ENCODE measurements around the gene HRH1. TPM values are rescaled to one million over a fixed set of nuclear protein-coding genes. Genes with fewer than 3 reads are reported as not detected.
"Not testable (repeated sequence)": the region's sequence is repeated elsewhere in the genome, so short reads cannot be mapped to it uniquely, and the experiment has no call there.

HRH1 gene
- total RNA-seq, 2 experiments from 2014 or later, result 0.06 to 0.12 TPM

- peaks cover 35% of the 10 kb centered on the region for H3K27me3 Mint-ChIP-seq
- no peaks in the 10 kb centered on the region for H3K9me3 Mint-ChIP-seq
- H3K27ac Mint-ChIP-seq, result no peak overlapping the region
- H3K4me1 Mint-ChIP-seq, result no peaks in the 10 kb centered on the region
- DNase-seq, result no peak
- no peak overlapping the region for H3K4me3 Mint-ChIP-seq
- H3K36me3 Mint-ChIP-seq, result no peaks in the 10 kb centered on the region
Observed at GRCh38 chr3:11203961-11204360, 49.7 kb downstream of the HRH1 start.

- no peaks in the 10 kb centered on the region for H3K36me3 Mint-ChIP-seq
- H3K27me3 Mint-ChIP-seq, result peaks cover 30% of the 10 kb centered on the region
- no peak for DNase-seq
- H3K4me3 Mint-ChIP-seq, result no peak overlapping the region
- no peaks in the 10 kb centered on the region for H3K4me1 Mint-ChIP-seq
- H3K9me3 Mint-ChIP-seq, result no peaks in the 10 kb centered on the region
- H3K27ac Mint-ChIP-seq, result no peak overlapping the region
Observed at GRCh38 chr3:11204697-11205348, 50.5 kb downstream of the HRH1 start.

- H3K4me1 Mint-ChIP-seq, DNase-seq, H3K36me3 Mint-ChIP-seq, H3K4me3 Mint-ChIP-seq, H3K27ac Mint-ChIP-seq, H3K9me3 Mint-ChIP-seq: not testable (repeated sequence)
- H3K27me3 Mint-ChIP-seq, result peaks cover 27% of the 10 kb centered on the region
Observed at GRCh38 chr3:11205881-11206280, 51.6 kb downstream of the HRH1 start.

DNA sequence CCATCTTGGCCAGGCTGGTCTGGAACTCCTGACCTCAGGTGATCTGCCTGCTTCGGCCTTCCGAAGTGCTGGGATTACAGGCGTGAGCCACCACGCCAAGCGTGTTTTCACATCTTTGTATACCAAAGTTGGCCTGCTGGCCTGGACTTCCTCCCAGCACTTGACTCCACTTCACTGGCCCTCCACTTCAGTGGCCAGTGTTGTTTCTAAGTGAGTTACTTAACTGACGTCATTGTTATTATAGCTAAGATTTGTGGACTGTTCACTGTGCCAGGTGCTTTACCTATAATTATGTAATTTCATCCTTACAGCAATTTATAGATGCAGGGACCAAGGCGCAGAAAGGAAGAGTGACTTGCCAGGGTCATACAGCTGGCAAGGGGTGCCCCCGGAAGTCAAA, 52.0 kb downstream of the HRH1 start:
- H3K36me3 Mint-ChIP-seq, result no peaks in the 10 kb centered on the region
- H3K4me3 Mint-ChIP-seq, result no peak overlapping the region
- H3K9me3 Mint-ChIP-seq, result no peaks in the 10 kb centered on the region

DNA sequence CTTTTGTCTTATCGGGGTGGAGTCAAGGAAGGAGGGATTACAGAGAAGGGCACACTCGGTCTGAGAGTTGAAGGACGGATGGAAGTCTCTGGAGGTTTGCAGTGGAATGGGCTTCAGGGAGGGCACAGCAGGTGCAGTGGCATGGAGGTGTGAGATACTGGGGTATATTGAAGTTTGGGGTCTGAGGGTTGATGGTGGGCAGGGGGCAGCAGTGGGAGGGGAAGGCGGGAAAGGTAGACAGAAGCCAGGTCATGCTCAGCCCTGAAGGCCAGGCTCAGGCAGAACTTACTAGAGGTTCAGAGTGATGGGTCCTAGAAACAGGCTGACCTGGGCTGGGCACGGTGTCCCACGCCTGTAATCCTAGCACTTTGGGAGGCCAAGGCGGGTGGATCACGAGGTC, 52.7 kb downstream of the HRH1 start:
- H3K4me1 Mint-ChIP-seq, result no peaks in the 10 kb centered on the region
- H3K4me3 Mint-ChIP-seq, result no peak overlapping the region
- DNase-seq, result no peak
- H3K36me3 Mint-ChIP-seq, result no peaks in the 10 kb centered on the region
- H3K27me3 Mint-ChIP-seq, result peaks cover 19% of the 10 kb centered on the region
- no peaks in the 10 kb centered on the region for H3K9me3 Mint-ChIP-seq
- H3K27ac Mint-ChIP-seq, result no peak overlapping the region

More for the DNA sequence above, 52.0 kb downstream of the HRH1 start:
- Mint-ChIP-seq H3K27ac (no peak overlapping the region), H3K4me1 (no peaks in the 10 kb centered on the region), H3K27me3 (peaks cover 24% of the 10 kb centered on the region)
- DNase-seq, result no peak

DNA sequence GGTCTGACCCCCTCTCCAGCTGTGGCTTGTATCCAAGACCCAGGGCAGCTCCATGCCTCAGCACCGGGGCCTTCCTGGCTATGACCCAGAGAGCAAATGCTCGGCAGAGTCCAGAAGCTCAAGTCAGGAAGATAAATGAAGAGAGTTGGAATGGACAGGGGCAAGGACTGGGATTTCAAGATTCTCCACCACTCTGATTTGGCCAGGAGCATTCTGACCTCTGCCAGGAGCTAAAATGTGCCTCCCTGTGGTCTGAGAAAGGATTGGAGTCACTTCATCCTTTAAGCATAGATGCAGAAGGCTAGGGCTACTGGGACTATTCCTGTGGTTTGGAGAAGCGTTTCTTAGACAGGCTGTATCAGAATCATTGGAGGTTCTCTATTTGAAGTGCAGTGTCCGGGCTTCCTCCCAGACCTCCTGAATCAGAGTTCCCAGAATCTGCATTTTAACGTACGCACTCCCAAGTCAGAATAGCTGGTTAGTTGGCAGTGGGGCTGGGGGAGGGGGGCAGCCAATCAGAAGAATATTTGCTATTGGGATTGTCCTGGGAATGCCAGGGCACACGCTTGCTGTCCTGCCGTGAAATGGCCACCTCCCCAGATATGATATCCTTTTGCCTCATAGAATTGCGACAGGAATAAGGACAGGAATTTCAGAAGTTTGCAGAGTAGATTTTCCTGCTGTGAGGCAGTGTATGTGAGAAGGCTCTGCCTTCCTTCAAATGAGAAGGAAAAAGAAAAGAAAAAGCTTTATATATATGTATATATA, 57.4 kb downstream of the HRH1 start:
- H3K36me3 Mint-ChIP-seq, result no peaks in the 10 kb centered on the region
- no peak for DNase-seq

DNA sequence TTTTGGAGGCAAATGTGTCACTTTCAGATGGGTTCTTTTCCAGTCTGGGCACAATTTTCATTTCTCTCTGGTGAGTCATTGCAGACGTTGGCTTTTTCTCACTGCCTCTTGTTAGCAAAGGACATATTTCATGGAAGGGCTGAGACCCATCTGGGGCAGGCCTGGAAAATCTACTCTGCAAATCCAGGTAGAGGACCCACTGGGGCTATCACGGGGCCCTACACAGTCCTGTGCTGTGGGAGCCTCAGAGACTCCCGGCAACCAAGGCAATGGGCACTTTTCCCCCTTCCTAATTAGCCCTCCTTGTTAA, 58.0 kb downstream of the HRH1 start:
- no peak overlapping the region for H3K4me3 Mint-ChIP-seq
- no peak overlapping the region for H3K27ac Mint-ChIP-seq
- H3K27me3 Mint-ChIP-seq, result peaks cover 6% of the 10 kb centered on the region
- H3K4me1 Mint-ChIP-seq, result no peaks in the 10 kb centered on the region
- no peaks in the 10 kb centered on the region for H3K36me3 Mint-ChIP-seq
- no peak for DNase-seq
- H3K9me3 Mint-ChIP-seq, result no peaks in the 10 kb centered on the region

More for the DNA sequence above, 57.4 kb downstream of the HRH1 start:
- Mint-ChIP-seq H3K9me3 (no peaks in the 10 kb centered on the region), H3K4me3 (no peak overlapping the region), H3K27ac (no peak overlapping the region), H3K27me3 (peaks cover 8% of the 10 kb centered on the region), H3K4me1 (no peaks in the 10 kb centered on the region)

GRCh38 chr3:11212784-11213183, 58.5 kb downstream of the HRH1 start:
- no peaks in the 10 kb centered on the region for H3K4me1 Mint-ChIP-seq
- no peak for DNase-seq
- H3K9me3 Mint-ChIP-seq, result no peaks in the 10 kb centered on the region
- H3K27me3 Mint-ChIP-seq, result peaks cover 3% of the 10 kb centered on the region
- H3K36me3 Mint-ChIP-seq, result no peaks in the 10 kb centered on the region
- no peak overlapping the region for H3K27ac Mint-ChIP-seq
- no peak overlapping the region for H3K4me3 Mint-ChIP-seq

DNA sequence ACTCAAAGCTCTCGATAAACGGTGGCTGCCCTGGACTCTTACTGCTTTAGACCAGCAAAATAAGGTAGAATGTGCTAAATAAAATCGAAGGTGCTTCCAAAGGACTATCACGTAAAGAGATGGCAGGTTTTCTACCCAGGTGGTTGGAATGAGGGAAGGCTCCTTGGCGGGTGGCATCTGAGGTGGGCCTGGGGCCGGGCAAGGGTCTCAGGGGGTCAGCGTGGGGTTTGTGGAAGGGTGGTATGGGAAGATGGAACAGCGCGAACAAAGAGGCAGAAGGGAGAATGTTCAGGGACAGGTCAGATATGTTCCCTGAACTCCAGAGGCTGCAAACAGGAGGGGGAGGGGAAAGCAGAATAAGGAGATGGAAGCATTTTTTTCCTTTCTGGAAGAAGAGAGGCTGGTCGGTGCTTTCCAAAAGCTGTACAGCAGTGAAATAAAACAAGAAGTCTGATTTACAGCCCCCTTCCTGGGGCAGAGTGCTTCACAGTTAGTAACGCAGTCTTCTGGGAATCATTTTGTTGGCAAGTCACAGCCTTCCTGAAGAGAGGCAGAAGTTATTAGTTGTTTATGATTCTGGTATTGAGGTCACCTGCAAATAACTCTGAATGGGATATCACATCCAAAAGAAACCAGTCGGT, 59.6 kb downstream of the HRH1 start:
- H3K4me3 Mint-ChIP-seq, result no peak overlapping the region
- DNase-seq, result no peak
- H3K36me3 Mint-ChIP-seq, result no peaks in the 10 kb centered on the region
- no peaks in the 10 kb centered on the region for H3K4me1 Mint-ChIP-seq
- no peaks in the 10 kb centered on the region for H3K9me3 Mint-ChIP-seq
- H3K27ac Mint-ChIP-seq, result no peak overlapping the region
- H3K27me3 Mint-ChIP-seq, result peaks cover 3% of the 10 kb centered on the region

DNA sequence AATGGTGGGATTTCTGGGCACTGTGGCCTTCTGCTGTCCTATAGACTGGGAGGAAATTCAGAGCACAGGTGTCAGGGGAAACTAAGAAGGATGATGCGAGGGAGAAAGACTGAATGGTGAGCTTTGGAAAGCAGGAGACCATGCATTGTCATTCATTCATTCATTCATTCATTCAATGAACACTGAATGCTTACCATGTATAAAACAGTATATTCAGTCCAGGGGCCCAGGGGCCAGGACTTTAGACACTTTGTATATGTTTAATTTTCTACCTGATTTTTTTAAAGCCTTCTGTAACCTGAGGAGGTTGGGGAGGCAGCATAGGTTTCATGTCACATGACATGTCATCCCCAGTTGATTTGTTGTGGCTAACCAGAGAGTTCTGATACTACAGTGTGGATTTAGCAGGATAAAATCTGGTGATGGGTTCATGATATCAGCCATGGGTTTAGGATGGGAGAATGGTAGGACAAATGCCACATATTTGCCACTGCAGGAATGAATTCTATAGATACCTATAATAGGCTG, 60.2 kb downstream of the HRH1 start:
- Mint-ChIP-seq H3K27ac (no peak overlapping the region), H3K27me3 (peaks cover 3% of the 10 kb centered on the region), H3K4me1 (no peaks in the 10 kb centered on the region), H3K4me3 (no peak overlapping the region), H3K9me3 (no peaks in the 10 kb centered on the region), H3K36me3 (no peaks in the 10 kb centered on the region)
- DNase-seq, result no peak

DNA sequence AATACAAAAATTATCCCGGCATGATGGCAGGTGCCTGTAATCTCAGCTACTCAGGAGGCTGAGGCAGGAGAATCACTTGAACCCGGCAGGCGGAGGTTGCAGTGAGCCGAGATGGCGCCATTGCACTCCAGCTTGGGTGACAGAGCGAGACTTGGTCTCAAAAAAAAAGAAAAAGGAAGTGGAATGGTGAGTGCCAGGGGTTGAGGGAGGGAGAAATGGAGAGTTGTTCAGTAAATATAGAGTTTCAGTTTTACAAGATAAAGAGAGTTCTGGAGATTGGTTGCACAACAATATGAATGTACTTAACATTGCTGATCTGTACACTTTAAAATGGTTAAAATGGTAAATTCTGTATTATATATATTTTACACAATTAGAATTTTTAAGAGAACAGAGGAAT, 63.1 kb downstream of the HRH1 start:
- not testable (repeated sequence) for DNase-seq, H3K27me3 Mint-ChIP-seq, H3K36me3 Mint-ChIP-seq, H3K9me3 Mint-ChIP-seq, H3K27ac Mint-ChIP-seq, H3K4me1 Mint-ChIP-seq, H3K4me3 Mint-ChIP-seq

GRCh38 chr3:11220230-11220629, 65.9 kb downstream of the HRH1 start:
- H3K27ac Mint-ChIP-seq, result no peak overlapping the region
- no peaks in the 10 kb centered on the region for H3K36me3 Mint-ChIP-seq
- H3K9me3 Mint-ChIP-seq, result no peaks in the 10 kb centered on the region
- no peak for DNase-seq
- H3K4me1 Mint-ChIP-seq, result peaks cover 2% of the 10 kb centered on the region
- peaks cover 3% of the 10 kb centered on the region for H3K27me3 Mint-ChIP-seq
- no peak overlapping the region for H3K4me3 Mint-ChIP-seq

- Mint-ChIP-seq H3K4me1 (peaks cover 9% of the 10 kb centered on the region), H3K27me3 (peaks cover 3% of the 10 kb centered on the region), H3K27ac (no peak overlapping the region), H3K36me3 (no peaks in the 10 kb centered on the region), H3K9me3 (no peaks in the 10 kb centered on the region), H3K4me3 (no peak overlapping the region)
- DNase-seq, result no peak
Observed at GRCh38 chr3:11221818-11222415, 67.6 kb downstream of the HRH1 start.

- no peaks in the 10 kb centered on the region for H3K27me3 Mint-ChIP-seq
- no peak overlapping the region for H3K4me3 Mint-ChIP-seq
- no peak overlapping the region for H3K27ac Mint-ChIP-seq
- DNase-seq, result no peak
- H3K4me1 Mint-ChIP-seq, result peaks cover 18% of the 10 kb centered on the region
- no peaks in the 10 kb centered on the region for H3K9me3 Mint-ChIP-seq
- no peaks in the 10 kb centered on the region for H3K36me3 Mint-ChIP-seq
Observed at GRCh38 chr3:11224010-11224409, 69.7 kb downstream of the HRH1 start.

DNA sequence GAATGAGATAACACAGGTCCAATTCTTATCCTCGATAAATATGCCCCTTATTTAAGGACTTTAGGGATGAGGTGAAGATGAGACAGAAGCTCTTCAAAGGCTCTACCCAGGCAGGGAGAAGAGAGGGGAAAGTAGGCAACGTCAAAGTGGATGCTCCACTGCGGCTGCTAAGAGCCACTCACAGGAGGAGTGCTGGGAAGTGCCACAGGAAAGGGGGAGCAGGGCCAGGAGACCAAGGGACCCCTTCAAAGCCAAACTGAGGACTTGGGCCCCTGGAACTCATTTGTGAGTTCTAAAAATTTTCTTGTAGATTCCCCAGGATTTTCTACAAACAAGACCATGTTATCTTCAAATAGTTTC, 70.6 kb downstream of the HRH1 start:
- H3K9me3 Mint-ChIP-seq, result no peaks in the 10 kb centered on the region

More for the DNA sequence above, 70.6 kb downstream of the HRH1 start:
- Mint-ChIP-seq H3K36me3 (no peaks in the 10 kb centered on the region), H3K27ac (no peak overlapping the region), H3K4me3 (no peak overlapping the region), H3K27me3 (no peaks in the 10 kb centered on the region), H3K4me1 (peaks cover 18% of the 10 kb centered on the region)
- DNase-seq, result no peak

All from activated naive CD8-positive, alpha-beta T cell treated with anti-CD3 and anti-CD28 coated beads for 36 hours (primary cell).